K562 (cell line): ENCODE data around the gene AGFG2. TPM values are rescaled to one million over a fixed set of nuclear protein-coding genes. Genes with fewer than 3 reads are reported as not detected.

ENCODE experiments used
- ATAC-seq: fragments of 200-7000 bp; cut with Tn5 transposase; 3 replicates; pipeline ENCODE4 v1.9.1; 2020; ENCODE audit warnings: moderate library complexity
- BruUV-seq: library from RNA; stranded (reverse); fragments of 400-500 nt; replicated peaks from 2 replicates; lab custom pipeline; 2021; lab: Mats Ljungman, UMichigan
- CTCF ChIA-PET: fragments of 300-600 bp; formaldehyde crosslinking; extraction: SDS; loops from one replicate; lab custom pipeline; 2021; ENCODE audit warnings: low intra/inter-chr PET ratio; lab: Yijun Ruan, JAX
- POLR2A ChIA-PET: fragments of 300-600, 350-650 bp; sonication (Branson Sonifier 250); formaldehyde crosslinking; extraction: SDS; loops from one replicate; lab custom pipeline; 2021; ENCODE audit warnings: antibody characterized with exemption, inconsistent platforms; lab: Yijun Ruan, JAX
- DNase-seq, 4 experiments: peaks; one replicate each; pipeline versions ENCODE4 v3.0.0 to v3.0.0-alpha.2; 2011 to 2018; ENCODE audit warnings: low spot score in 3 of 4, mixed read lengths in 3 of 4; ENCODE audit errors: extremely low read depth in 1 of 4
- FAIRE-seq: peaks from 2 replicates; lab custom pipeline; 2011; peaks lifted over from hg19 to GRCh38; lab: Jason Lieb, UNC
- H2AFZ ChIP-seq: 2 replicates; pipeline ENCODE4 v1.6.0; 2011; ENCODE audit warnings: low read depth, low read length, control low read depth, inconsistent platforms
- H3K27ac ChIP-seq: fragments of 200-600 bp; 3 replicates; pipeline ENCODE4 v1.8.0; 2011; ENCODE audit warnings: low read depth, mild to moderate bottlenecking, control low read depth, inconsistent platforms, low read length, moderate library complexity, mixed read lengths; ENCODE audit errors: extremely low read depth
- H3K27me3 ChIP-seq, 2 experiments: fragments of 300-600 bp in 1 of 2; 2 replicates in 1 of 2; 3 replicates in 1 of 2; pipeline versions ENCODE4 v1.6.0 to v1.8.0; 2011; ENCODE audit warnings: inconsistent platforms in 2 of 2, low read length in 2 of 2, mild to moderate bottlenecking in 1 of 2, mixed read lengths in 1 of 2, moderate library complexity in 1 of 2; ENCODE audit not compliant: control insufficient read depth in 2 of 2, insufficient read depth in 2 of 2
- H3K36me3 ChIP-seq: fragments of 300-600 bp; 3 replicates; pipeline ENCODE4 v1.8.0; 2011; ENCODE audit warnings: mild to moderate bottlenecking, low read length, inconsistent platforms; ENCODE audit not compliant: control insufficient read depth, insufficient read depth
- H3K4me1 ChIP-seq, 2 experiments: fragments of 200-600 bp in 1 of 2; replicated peaks in 1 of 2; 2 replicates in 1 of 2; 3 replicates in 1 of 2; pipeline versions ENCODE4 v1.5.1 to v1.8.0; 2011; ENCODE audit warnings: inconsistent platforms in 2 of 2, low read length in 2 of 2, mild to moderate bottlenecking in 1 of 2, mixed read lengths in 1 of 2, moderate library complexity in 1 of 2; ENCODE audit not compliant: control insufficient read depth in 2 of 2, insufficient read depth in 2 of 2
- H3K4me2 ChIP-seq: 2 replicates; pipeline ENCODE4 v1.6.1; 2011; ENCODE audit warnings: low read length, control low read depth, inconsistent platforms, mixed read lengths; ENCODE audit not compliant: insufficient read depth
- H3K4me3 ChIP-seq: fragments of 200-600 bp; sonication (generic), shearing (Covaris generic); 2 replicates; pipeline ENCODE4 v1.5.1; 2016; ENCODE audit warnings: control low read depth, inconsistent platforms
- H3K79me2 ChIP-seq: fragments of 200-600 bp; 3 replicates; pipeline ENCODE4 v1.8.0; 2011; ENCODE audit warnings: low read length, inconsistent platforms; ENCODE audit not compliant: control insufficient read depth, insufficient read depth
- H3K9ac ChIP-seq, 2 experiments: 2 replicates each; pipeline versions ENCODE4 v1.6.0 to v1.6.1; 2011; ENCODE audit warnings: low read depth in 2 of 2, low read length in 2 of 2, control low read depth in 1 of 2, inconsistent platforms in 1 of 2, mild to moderate bottlenecking in 1 of 2, mixed read lengths in 1 of 2; ENCODE audit not compliant: insufficient read depth in 1 of 2
- H3K9me1 ChIP-seq: one replicate; pipeline ENCODE4 v1.6.0; 2011; ENCODE audit warnings: inconsistent platforms, mild to moderate bottlenecking, low read length, moderate library complexity; ENCODE audit not compliant: control insufficient read depth, insufficient read depth
- H3K9me3 ChIP-seq: replicated peaks from 2 replicates; pipeline ENCODE4 v1.5.1; 2011; ENCODE audit warnings: low read depth, low read length, inconsistent platforms; ENCODE audit not compliant: control insufficient read depth, insufficient read depth
- H4K20me1 ChIP-seq: replicated peaks from 2 replicates; pipeline ENCODE4 v1.6.1; 2011; ENCODE audit warnings: low read length, inconsistent platforms, mixed read lengths; ENCODE audit not compliant: control insufficient read depth, insufficient read depth
- BRF1 ChIP-seq: IDR thresholded peaks from 3 replicates; pipeline ENCODE4 v1.6.1; 2011; ENCODE audit warnings: borderline replicate concordance, mild to moderate bottlenecking; ENCODE audit not compliant: insufficient read length; ENCODE audit errors: extremely low read depth
- CBFA2T2 ChIP-seq: fragments of 450-650 bp; conservative IDR thresholded peaks from 2 replicates; pipeline ENCODE4 v1.6.1; 2017; ENCODE audit warnings: mild to moderate bottlenecking
- CREB5 ChIP-seq: fragments of 250-450 bp; sonication (Bioruptor Pico); IDR thresholded peaks from 2 replicates; pipeline ENCODE4 v1.5.0; 2020; ENCODE audit warnings: mild to moderate bottlenecking
- FOXK2 ChIP-seq, 2 experiments: fragments of 450-650 bp; IDR thresholded peaks in 1 of 2; conservative IDR thresholded peaks in 1 of 2; 2 replicates each; pipeline ENCODE4 v1.6.1; 2016; ENCODE audit warnings: low read depth in 2 of 2, mild to moderate bottlenecking in 1 of 2
- GABPA ChIP-seq: fragments of 200-800 bp; sonication (Bioruptor generic); conservative IDR thresholded peaks from 2 replicates; pipeline ENCODE4 v1.6.1; 2016; ENCODE audit warnings: low read depth, missing genetic modification characterization, missing compliant biosample characterization
- KDM5B ChIP-seq: fragments of 200-600 bp; sonication (generic); IDR thresholded peaks from 2 replicates; pipeline ENCODE4 v1.6.1; 2012; ENCODE audit warnings: low read depth, mild to moderate bottlenecking, moderate library complexity, low read length, control low read depth, inconsistent platforms; ENCODE audit not compliant: insufficient replicate concordance
- MIER1 ChIP-seq: fragments of 450-650 bp; IDR thresholded peaks from 2 replicates; pipeline ENCODE4 v1.6.1; 2016; ENCODE audit warnings: antibody characterized with exemption, mild to moderate bottlenecking, low read depth
- MLLT1 ChIP-seq, 2 experiments: fragments of 450-650 bp; IDR thresholded peaks; 2 replicates each; pipeline ENCODE4 v1.6.1; 2016
- NFE2 ChIP-seq: IDR thresholded peaks from 2 replicates; pipeline ENCODE4 v1.6.1; 2014; ENCODE audit warnings: antibody characterized with exemption, low read depth
- NR2C2 ChIP-seq, 2 experiments: fragments of 200-800 bp in 1 of 2; sonication (Bioruptor generic) in 1 of 2; sonication (generic) in 1 of 2; formaldehyde crosslinking in 1 of 2; IDR thresholded peaks; 2 replicates each; pipeline versions ENCODE4 v1.6.1 to v1.8.0; 2016 to 2022; ENCODE audit warnings: mild to moderate bottlenecking in 1 of 2, missing compliant biosample characterization in 1 of 2, missing genetic modification characterization in 1 of 2, missing genetic modification reagents in 1 of 2
- RFX1 ChIP-seq: fragments of 450-650 bp; IDR thresholded peaks from 2 replicates; pipeline ENCODE4 v1.6.1; 2016; ENCODE audit warnings: mild to moderate bottlenecking, moderate library complexity
- ZFP1 ChIP-seq: fragments of 450-650 bp; formaldehyde crosslinking; IDR thresholded peaks from 2 replicates; pipeline ENCODE4 v1.4.0; 2020; ENCODE audit warnings: mild to moderate bottlenecking, mixed read lengths
- WGBS: fragments of 100-300 bp; shearing (Covaris generic); methylation state at CpG from one replicate; pipeline ENCODE4 v1.1.6; 2016; ENCODE audit warnings: low coverage, mixed read lengths; ENCODE audit not compliant: insufficient coverage; ENCODE audit errors: missing lambda C conversion rate; 5-methylcytosine and 5-hydroxymethylcytosine counted together
- in situ Hi-C: fragments of 300-500 bp; cut with MboI; formaldehyde crosslinking; loops from 4 replicates; pipeline ENCODE4 v1.15.0; 2018; ENCODE audit warnings: inconsistent platforms, mixed read lengths
- intact Hi-C: fragments of 100-400 bp; cut with micrococcal nuclease; formaldehyde crosslinking; loops from 2 replicates; pipeline ENCODE4 v1.14.2; 2022
- polyA plus RNA-seq, 8 experiments: library from polyadenylated mRNA; depleted of rRNA in 4 of 8; stranded (reverse) in 5 of 8; unstranded in 3 of 8; fragments of >200 nt; fragmentation: Nextera tagmentation in 2 of 8; fragmentation: Illumina TruSeq in 1 of 8; extraction: Ambion mirVana in 2 of 8; extraction: Trizol in 1 of 8; gene quantifications; 2 replicates each; pipeline versions ENCODE4 v1.2.1 to v1.2.3, GENCODE V29; 2011 to 2014; ENCODE audit warnings: inconsistent platforms in 1 of 8, missing spikeins in 1 of 8
- total RNA-seq, 7 experiments: library from RNA; depleted of rRNA in 6 of 7; stranded (reverse); fragments of >200 nt in 6 of 7; fragmentation: Illumina TruSeq in 2 of 7; extraction: Trizol in 2 of 7; gene quantifications; 2 replicates each; pipeline versions ENCODE4 v1.2.1 to v1.2.3, GENCODE V29; 2011 to 2021; ENCODE audit warnings: low replicate concordance in 1 of 7
- TF ChIP-seq, protein P1 (sequence below): sonication (generic); formaldehyde crosslinking; IDR thresholded peaks from 2 replicates; pipeline ENCODE4 v1.8.1; 2023; ENCODE audit warnings: mild to moderate bottlenecking, missing genetic modification reagents
- TF ChIP-seq, protein P2 (sequence below): fragments of 450-650 bp; IDR thresholded peaks from 2 replicates; pipeline ENCODE4 v1.6.1; 2016

Gene AGFG2
- total and polyA plus RNA-seq, 9 of the 15 experiments (the other 6 are each of a cell fraction or from before 2014, with no cell fraction given), result 0.31 to 23.1 (median 6.5) TPM

GRCh38 chr7:100504887-100505611 is 34.0 kb upstream of the AGFG2 start (continued):
- TF ChIP-seq CREB5 (CRISPR knock-in tag), result no peak
- TF ChIP-seq MLLT1 (IDR thresholded peaks at IDR 0.05), result peak in 1 of 2 experiments; percentile 97; a peak in 2 of 4 replicates
- TF ChIP-seq KDM5B, result no peak
- TF ChIP-seq CBFA2T2, result no peak
- TF ChIP-seq BRF1, result no peak

DNA sequence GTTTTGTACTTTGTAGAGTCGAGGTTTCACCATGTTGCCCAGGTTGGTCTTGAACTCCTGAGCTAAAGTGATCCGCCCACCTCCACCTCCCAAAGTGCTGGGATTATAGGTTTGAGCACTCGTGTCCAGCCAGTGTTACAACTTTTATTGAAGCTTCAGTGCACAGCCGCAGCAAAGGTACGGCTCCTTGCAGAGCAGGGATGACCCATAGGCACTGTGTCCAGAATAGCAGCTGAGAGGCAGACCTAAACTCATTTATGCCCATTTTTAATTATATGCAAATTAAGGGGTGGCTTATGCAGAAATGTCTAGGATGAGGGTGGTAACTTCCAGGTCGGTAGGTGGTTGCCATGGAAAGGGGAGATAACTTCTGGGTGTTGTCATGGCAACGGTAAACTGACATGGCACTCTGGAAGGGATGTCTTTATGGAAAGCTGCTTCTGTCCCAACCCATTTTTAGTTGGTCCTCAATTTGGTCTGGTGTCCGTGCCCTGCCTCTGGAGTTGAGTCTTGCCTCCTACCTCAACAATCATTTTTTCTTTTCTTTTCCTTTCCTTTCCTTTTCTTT is 32.6 kb upstream of the AGFG2 start:
- ChIA-PET CTCF (no interaction called here), POLR2A (interaction anchor here (0.6 to 1.2 kb wide), 2 partner anchors 32 to 124 kb away, joined by 3 to 4 read pairs; no protein-coding TSS in a partner anchor)
- no peaks in the 10 kb centered on the region for H4K20me1 ChIP-seq
- BruUV-seq, result no TSS peak
- no peak overlapping the region for H3K27ac ChIP-seq
- no peaks in the 10 kb centered on the region for H3K36me3 ChIP-seq
- peak overlapping the region; percentile 80 for H2AFZ ChIP-seq
- peak; percentile 91 for FAIRE-seq
- intact Hi-C loops (no loop called here), in situ Hi-C loops (no loop called here)
- H3K9me3 ChIP-seq, result no peaks in the 10 kb centered on the region
- no peaks in the 10 kb centered on the region for H3K9me1 ChIP-seq
- peak overlapping the region in 1 of 2 experiments; percentile 17; a peak in 1 of 4 replicates for H3K9ac ChIP-seq
- no peaks in the 10 kb centered on the region for H3K27me3 ChIP-seq
- no peak overlapping the region for H3K4me3 ChIP-seq
- 28% methylated on average over 8 of the region's 8 CpGs for WGBS
- H3K79me2 ChIP-seq, result no peaks in the 10 kb centered on the region
- peak in 3 of 4 experiments; percentile 35 to 83 (median 54) for DNase-seq
- peaks cover 12 to 41% of the 10 kb centered on the region in 2 experiments; a peak in 4 of 5 replicates for H3K4me1 ChIP-seq
- peak; percentile 74 for ATAC-seq
- peak overlapping the region; percentile 51 for H3K4me2 ChIP-seq
- TF ChIP-seq NR2C2 (CRISPR knock-in tag; IDR thresholded peaks at IDR 0.05), result 0 out of 2 replicates have a peak, but pooled peaks have one; percentile 19
- TF ChIP-seq NR2C2 (tag; IDR thresholded peaks at IDR 0.05), result peak; percentile 74
- TF ChIP-seq, protein P1, sequence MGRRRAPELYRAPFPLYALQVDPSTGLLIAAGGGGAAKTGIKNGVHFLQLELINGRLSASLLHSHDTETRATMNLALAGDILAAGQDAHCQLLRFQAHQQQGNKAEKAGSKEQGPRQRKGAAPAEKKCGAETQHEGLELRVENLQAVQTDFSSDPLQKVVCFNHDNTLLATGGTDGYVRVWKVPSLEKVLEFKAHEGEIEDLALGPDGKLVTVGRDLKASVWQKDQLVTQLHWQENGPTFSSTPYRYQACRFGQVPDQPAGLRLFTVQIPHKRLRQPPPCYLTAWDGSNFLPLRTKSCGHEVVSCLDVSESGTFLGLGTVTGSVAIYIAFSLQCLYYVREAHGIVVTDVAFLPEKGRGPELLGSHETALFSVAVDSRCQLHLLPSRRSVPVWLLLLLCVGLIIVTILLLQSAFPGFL (CRISPR knock-in tag), result 0 out of 2 replicates have a peak, but pooled peaks have one; percentile 85
- TF ChIP-seq FOXK2 (conservative IDR thresholded peaks at IDR 0.05 in 1 of 2, IDR thresholded peaks at IDR 0.05 in 1 of 2; ENCODE audit: low read depth in 2 of 2), result no peak
- peak; percentile 100 for TF ChIP-seq RFX1
- TF ChIP-seq, protein P2, sequence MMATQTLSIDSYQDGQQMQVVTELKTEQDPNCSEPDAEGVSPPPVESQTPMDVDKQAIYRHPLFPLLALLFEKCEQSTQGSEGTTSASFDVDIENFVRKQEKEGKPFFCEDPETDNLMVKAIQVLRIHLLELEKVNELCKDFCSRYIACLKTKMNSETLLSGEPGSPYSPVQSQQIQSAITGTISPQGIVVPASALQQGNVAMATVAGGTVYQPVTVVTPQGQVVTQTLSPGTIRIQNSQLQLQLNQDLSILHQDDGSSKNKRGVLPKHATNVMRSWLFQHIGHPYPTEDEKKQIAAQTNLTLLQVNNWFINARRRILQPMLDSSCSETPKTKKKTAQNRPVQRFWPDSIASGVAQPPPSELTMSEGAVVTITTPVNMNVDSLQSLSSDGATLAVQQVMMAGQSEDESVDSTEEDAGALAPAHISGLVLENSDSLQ, result peak; percentile 95
- TF ChIP-seq MIER1, result 0 out of 2 replicates have a peak, but pooled peaks have one; percentile 44
- TF ChIP-seq ZFP1, result no peak
- peak; percentile 35; the same call in 1 of the 2 replicates for TF ChIP-seq GABPA
- TF ChIP-seq NFE2, result peak; percentile 23; the same call in 1 of the 2 replicates
